Measurements from ENCODE around the gene CBX5. TPM values are rescaled to one million over a fixed set of nuclear protein-coding genes. Genes with fewer than 3 reads are reported as not detected.

Gene CBX5
- total and polyA plus RNA-seq, 9 of the 15 experiments (the other 6 are each of a cell fraction or from before 2014, with no cell fraction given): 32.6 to 102 (median 59.2) TPM

- TF ChIP-seq ZNF395 (CRISPR knock-in tag; IDR thresholded peaks at IDR 0.05) (no peak), ZNF316 (IDR thresholded peaks at IDR 0.05) (no peak), ZBTB33 (CRISPR knock-in tag; IDR thresholded peaks at IDR 0.05) (peak; percentile 60; the same call in 1 of the 2 replicates), ZNF408 (CRISPR knock-in tag; IDR thresholded peaks at IDR 0.05; ENCODE audit: low read depth) (no peak), GTF2A2 (tag; IDR thresholded peaks at IDR 0.05) (no peak), CBFA2T3 (IDR thresholded peaks at IDR 0.05) (peak; percentile 18), IRF9 (tag; IDR thresholded peaks at IDR 0.05) (0 out of 2 replicates have a peak, but pooled peaks have one; percentile 14), CREB1 (IDR thresholded peaks at IDR 0.05) (0 out of 2 replicates have a peak, but pooled peaks have one; percentile 19), CREB1 (CRISPR knock-in tag; IDR thresholded peaks at IDR 0.05) (no peak; the same call in 1 of the 2 replicates), TAL1 (IDR thresholded peaks at IDR 0.05) (no peak), ELF1 (tag; IDR thresholded peaks at IDR 0.05) (peak; percentile 22; the same call in 1 of the 2 replicates), CHCHD3 (CRISPR knock-in tag; IDR thresholded peaks at IDR 0.05) (no peak), CC2D1A (IDR thresholded peaks at IDR 0.05) (peak; percentile 46; the same call in 1 of the 2 replicates), CBX1 (IDR thresholded peaks at IDR 0.05; ENCODE audit: low read depth) (peak; percentile 61; the same call in 1 of the 2 replicates), CHD4 (IDR thresholded peaks at IDR 0.05; ENCODE audit: insufficient read depth, insufficient replicate concordance, low read depth, low read length, poor library complexity, severe bottlenecking) (peak; percentile 24), NKRF (IDR thresholded peaks at IDR 0.05; ENCODE audit: borderline replicate concordance) (peak; percentile 22; the same call in 1 of the 2 replicates), ZEB2 (IDR thresholded peaks at IDR 0.05) (peak; percentile 55; the same call in 1 of the 2 replicates), ZNF12 (CRISPR knock-in tag; IDR thresholded peaks at IDR 0.05) (no peak), PTBP1 (IDR thresholded peaks at IDR 0.05; ENCODE audit: low read depth, low read length) (peak; percentile 81; the same call in 1 of the 2 replicates), ATF2 (CRISPR knock-in tag; IDR thresholded peaks at IDR 0.05) (0 out of 2 replicates have a peak, but pooled peaks have one; percentile 21)
Measured at GRCh38 chr12:54215989-54216796, 63.7 kb downstream of the CBX5 start (continued).
